Fibroblast of the conjunctiva (primary cell): ENCODE results near the gene USP17L20.
"Not testable (repeated sequence)": the region's sequence is repeated elsewhere in the genome, so short reads cannot be mapped to it uniquely, and the experiment has no call there.

ENCODE experiments used
- DNase-seq: peaks from one replicate; pipeline ENCODE4 v3.0.0-alpha.2; 2010; ENCODE audit warnings: low read depth

Gene USP17L20

GRCh38 chr4:9257824-9258223 lies at the start of gene USP17L20:
Gene USP17L20 (plus strand): TSS chr4:9258124. CDS start chr4:9258124, 0 bp downstream.
- not testable (repeated sequence) for DNase-seq

DNA sequence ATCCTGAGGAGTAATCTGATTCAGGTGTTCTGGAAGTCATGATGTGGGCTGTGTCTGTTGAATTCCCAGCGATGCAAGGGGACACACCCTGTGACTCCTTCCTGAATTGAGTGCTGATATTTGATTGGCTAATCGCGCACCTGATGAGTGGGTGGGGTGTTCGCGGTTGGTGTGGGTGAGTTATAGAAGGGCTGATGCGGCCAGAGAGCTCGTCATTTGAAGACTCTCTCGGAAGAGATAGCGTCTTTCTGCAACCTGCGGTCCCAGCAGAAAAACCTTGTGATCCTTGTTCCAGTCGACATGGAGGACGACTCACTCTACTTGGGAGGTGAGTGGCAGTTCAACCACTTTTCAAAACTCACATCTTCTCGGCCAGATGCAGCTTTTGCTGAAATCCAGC lies 47.6 kb upstream of the USP17L20 start, which contains the start of gene USP17L10:
USP17L10 (plus strand) TSS at position 301 of the 400 bp plus-strand sequence; CDS start at position 301, 0 bp downstream.
- DNase-seq: not testable (repeated sequence)

GRCh38 chr4:9214701-9215100 lies 43.2 kb upstream of the USP17L20 start:
- DNase-seq: not testable (repeated sequence)

DNA sequence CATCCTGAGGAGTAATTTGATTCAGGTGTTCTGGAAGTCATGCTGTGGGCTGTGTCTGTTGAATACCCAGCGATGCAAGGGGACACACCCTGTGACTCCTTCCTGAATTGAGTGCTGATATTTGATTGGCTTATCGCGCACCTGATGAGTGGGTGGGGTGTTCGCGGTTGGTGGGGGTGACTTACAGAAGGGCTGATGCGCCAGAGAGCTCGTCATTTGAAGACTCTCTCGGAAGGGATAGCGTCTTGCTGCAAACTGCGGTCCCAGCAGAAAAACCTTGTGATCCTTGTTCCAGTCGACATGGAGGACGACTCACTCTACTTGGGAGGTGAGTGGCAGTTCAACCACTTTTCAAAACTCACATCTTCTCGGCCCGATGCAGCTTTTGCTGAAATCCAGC lies 42.8 kb upstream of the USP17L20 start, which contains the start of gene USP17L11:
USP17L11 (plus strand) TSS at position 301 of the 400 bp plus-strand sequence; CDS start at position 301, 0 bp downstream.
- DNase-seq: not testable (repeated sequence)

DNA sequence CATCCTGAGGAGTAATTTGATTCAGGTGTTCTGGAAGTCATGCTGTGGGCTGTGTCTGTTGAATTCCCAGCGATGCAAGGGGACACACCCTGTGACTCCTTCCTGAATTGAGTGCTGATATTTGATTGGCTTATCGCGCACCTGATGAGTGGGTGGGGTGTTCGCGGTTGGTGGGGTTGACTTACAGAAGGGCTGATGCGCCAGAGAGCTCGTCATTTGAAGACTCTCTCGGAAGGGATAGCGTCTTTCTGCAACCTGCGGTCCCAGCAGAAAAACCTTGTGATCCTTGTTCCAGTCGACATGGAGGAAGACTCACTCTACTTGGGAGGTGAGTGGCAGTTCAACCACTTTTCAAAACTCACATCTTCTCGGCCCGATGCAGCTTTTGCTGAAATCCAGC lies 38.1 kb upstream of the USP17L20 start, which contains the start of gene USP17L12:
USP17L12 (plus strand) TSS at position 301 of the 400 bp plus-strand sequence; CDS start at position 301, 0 bp downstream.
- not testable (repeated sequence) for DNase-seq

DNA sequence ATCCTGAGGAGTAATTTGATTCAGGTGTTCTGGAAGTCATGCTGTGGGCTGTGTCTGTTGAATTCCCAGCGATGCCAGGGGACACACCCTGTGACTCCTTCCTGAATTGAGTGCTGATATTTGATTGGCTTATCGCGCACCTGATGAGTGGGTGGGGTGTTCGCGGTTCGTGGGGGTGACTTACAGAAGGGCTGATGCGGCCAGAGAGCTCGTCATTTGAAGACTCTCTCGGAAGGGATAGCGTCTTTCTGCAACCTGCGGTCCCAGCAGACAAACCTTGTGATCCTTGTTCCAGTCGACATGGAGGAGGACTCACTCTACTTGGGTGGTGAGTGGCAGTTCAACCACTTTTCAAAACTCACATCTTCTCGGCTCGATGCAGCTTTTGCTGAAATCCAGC lies 33.3 kb upstream of the USP17L20 start, which contains the start of gene USP17L13:
USP17L13 (plus strand) TSS at position 301 of the 400 bp plus-strand sequence; CDS start at position 301, 0 bp downstream.
- not testable (repeated sequence) for DNase-seq

DNA sequence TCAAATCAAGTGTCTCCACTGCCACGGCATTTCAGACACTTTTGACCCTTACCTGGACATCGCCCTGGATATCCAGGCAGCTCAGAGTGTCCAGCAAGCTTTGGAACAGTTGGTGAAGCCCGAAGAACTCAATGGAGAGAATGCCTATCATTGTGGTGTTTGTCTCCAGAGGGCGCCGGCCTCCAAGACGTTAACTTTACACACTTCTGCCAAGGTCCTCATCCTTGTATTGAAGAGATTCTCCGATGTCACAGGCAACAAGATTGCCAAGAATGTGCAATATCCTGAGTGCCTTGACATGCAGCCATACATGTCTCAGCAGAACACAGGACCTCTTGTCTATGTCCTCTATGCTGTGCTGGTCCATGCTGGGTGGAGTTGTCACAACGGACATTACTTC lies 27.7 kb upstream of the USP17L20 start:
- not testable (repeated sequence) for DNase-seq

- not testable (repeated sequence) for DNase-seq
Measured at GRCh38 chr4:9234085-9234484, 23.8 kb upstream of the USP17L20 start, which contains the start of gene USP17L15. Gene USP17L15 (plus strand): TSS chr4:9234385. CDS start chr4:9234385, 0 bp downstream.

DNA sequence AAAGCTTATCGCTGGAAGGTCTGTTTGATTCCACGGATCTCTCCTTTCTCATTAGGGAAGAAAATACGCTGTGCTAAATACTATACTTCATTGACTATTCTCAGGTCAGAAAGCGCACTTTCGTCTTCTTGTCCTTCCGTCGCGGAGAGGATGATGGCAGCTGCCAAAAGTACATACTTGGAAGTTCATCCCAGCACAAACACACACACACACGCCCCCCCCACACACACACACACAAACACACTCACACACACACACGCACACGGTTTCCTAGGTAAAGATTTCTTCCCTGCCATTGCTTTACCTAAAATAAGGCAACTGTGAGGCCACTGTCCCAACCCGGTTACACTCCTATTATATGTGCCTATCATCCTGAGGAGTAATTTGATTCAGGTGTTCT lies 19.5 kb upstream of the USP17L20 start:
- not testable (repeated sequence) for DNase-seq

DNA sequence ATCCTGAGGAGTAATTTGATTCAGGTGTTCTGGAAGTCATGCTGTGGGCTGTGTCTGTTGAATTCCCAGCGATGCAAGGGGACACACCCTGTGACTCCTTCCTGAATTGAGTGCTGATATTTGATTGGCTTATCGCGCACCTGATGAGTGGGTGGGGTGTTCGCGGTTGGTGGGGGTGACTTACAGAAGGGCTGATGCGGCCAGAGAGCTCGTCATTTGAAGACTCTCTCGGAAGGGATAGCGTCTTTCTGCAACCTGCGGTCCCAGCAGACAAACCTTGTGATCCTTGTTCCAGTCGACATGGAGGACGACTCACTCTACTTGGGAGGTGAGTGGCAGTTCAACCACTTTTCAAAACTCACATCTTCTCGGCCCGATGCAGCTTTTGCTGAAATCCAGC lies 14.3 kb upstream of the USP17L20 start, which contains the start of gene USP17L17:
USP17L17 (plus strand) TSS at position 301 of the 400 bp plus-strand sequence; CDS start at position 301, 0 bp downstream.
- not testable (repeated sequence) for DNase-seq

- not testable (repeated sequence) for DNase-seq
Measured at GRCh38 chr4:9247953-9248680, 9.8 kb upstream of the USP17L20 start, which contains the start of gene USP17L18. Gene USP17L18 (plus strand): TSS chr4:9248630. CDS start chr4:9248630, 0 bp downstream.

DNA sequence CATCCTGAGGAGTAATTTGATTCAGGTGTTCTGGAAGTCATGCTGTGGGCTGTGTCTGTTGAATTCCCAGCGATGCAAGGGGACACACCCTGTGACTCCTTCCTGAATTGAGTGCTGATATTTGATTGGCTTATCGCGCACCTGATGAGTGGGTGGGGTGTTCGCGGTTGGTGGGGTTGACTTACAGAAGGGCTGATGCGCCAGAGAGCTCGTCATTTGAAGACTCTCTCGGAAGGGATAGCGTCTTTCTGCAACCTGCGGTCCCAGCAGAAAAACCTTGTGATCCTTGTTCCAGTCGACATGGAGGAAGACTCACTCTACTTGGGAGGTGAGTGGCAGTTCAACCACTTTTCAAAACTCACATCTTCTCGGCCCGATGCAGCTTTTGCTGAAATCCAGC lies 4.8 kb upstream of the USP17L20 start, which contains the start of gene USP17L19:
USP17L19 (plus strand) TSS at position 301 of the 400 bp plus-strand sequence; CDS start at position 301, 0 bp downstream.
- DNase-seq: not testable (repeated sequence)

DNA sequence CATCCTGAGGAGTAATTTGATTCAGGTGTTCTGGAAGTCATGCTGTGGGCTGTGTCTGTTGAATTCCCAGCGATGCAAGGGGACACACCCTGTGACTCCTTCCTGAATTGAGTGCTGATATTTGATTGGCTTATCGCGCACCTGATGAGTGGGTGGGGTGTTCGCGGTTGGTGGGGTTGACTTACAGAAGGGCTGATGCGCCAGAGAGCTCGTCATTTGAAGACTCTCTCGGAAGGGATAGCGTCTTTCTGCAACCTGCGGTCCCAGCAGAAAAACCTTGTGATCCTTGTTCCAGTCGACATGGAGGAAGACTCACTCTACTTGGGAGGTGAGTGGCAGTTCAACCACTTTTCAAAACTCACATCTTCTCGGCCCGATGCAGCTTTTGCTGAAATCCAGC lies 4.6 kb downstream of the USP17L20 start, which contains the start of gene USP17L21:
USP17L21 (plus strand) TSS at position 301 of the 400 bp plus-strand sequence; CDS start at position 301, 0 bp downstream.
- not testable (repeated sequence) for DNase-seq

GRCh38 chr4:9267319-9267718 lies 9.4 kb downstream of the USP17L20 start, which contains the start of gene USP17L22:
Gene USP17L22 (plus strand): TSS chr4:9267619. CDS start chr4:9267619, 0 bp downstream.
- not testable (repeated sequence) for DNase-seq

DNA sequence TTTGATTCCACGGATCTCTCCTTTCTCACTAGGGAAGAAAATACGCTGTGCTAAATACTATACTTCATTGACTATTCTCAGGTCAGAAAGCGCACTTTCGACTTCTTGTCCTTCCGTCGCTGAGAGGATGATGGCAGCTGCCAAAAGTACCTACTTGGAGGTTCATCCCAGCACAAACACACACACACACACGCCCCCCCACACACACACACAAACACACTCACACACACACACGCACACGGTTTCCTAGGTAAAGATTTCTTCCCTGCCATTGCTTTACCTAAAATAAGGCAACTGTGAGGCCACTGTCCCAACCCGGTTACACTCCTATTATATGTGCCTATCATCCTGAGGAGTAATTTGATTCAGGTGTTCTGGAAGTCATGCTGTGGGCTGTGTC lies 13.8 kb downstream of the USP17L20 start:
- not testable (repeated sequence) for DNase-seq
